Activated naive CD4-positive, alpha-beta T cell treated with anti-CD3 and anti-CD28 coated beads, Interleukin-2, amount 50 U/mL, for 16 hours (primary cell): ENCODE results near the gene SCN10A.

Experiments used
- DNase-seq: peaks from one replicate; pipeline ENCODE4 v3.0.0-alpha.2; 2020

SCN10A gene

GRCh38 chr3:38816026-38816425, at the start of gene SCN10A:
Gene SCN10A (minus strand): TSS chr3:38816217. CDS start chr3:38794010, 22,207 bp downstream.
- DNase-seq = no peak

- DNase-seq = no peak
These were observed 37.0 kb upstream of the SCN10A start for GRCh38 chr3:38853011-38853410.

GRCh38 chr3:38843898-38844297, 27.9 kb upstream of the SCN10A start:
- no peak for DNase-seq

- no peak for DNase-seq
These were observed 26.4 kb upstream of the SCN10A start for GRCh38 chr3:38842266-38842965.

- DNase-seq = no peak
These were observed 25.0 kb upstream of the SCN10A start for GRCh38 chr3:38840987-38841386.

- no peak for DNase-seq
These were observed 21.3 kb upstream of the SCN10A start for GRCh38 chr3:38837358-38837757.

- DNase-seq = no peak
These were observed 20.5 kb upstream of the SCN10A start for GRCh38 chr3:38836561-38836960.

- DNase-seq = no peak
These were observed 19.9 kb upstream of the SCN10A start for GRCh38 chr3:38835939-38836338.

GRCh38 chr3:38834717-38835116, 18.7 kb upstream of the SCN10A start:
- DNase-seq = no peak

- DNase-seq = no peak
These were observed 18.1 kb upstream of the SCN10A start for GRCh38 chr3:38834110-38834509.

GRCh38 chr3:38829404-38829803, 13.4 kb upstream of the SCN10A start:
- no peak for DNase-seq

GRCh38 chr3:38828681-38829080, 12.7 kb upstream of the SCN10A start:
- no peak for DNase-seq

GRCh38 chr3:38827791-38828190, 11.8 kb upstream of the SCN10A start:
- no peak for DNase-seq

GRCh38 chr3:38826001-38826400, 10.0 kb upstream of the SCN10A start:
- no peak for DNase-seq

- DNase-seq = no peak
These were observed 8.3 kb upstream of the SCN10A start for GRCh38 chr3:38824349-38824748.

GRCh38 chr3:38823722-38824121, 7.7 kb upstream of the SCN10A start:
- DNase-seq = no peak

- DNase-seq = no peak
These were observed 7.2 kb upstream of the SCN10A start for GRCh38 chr3:38823186-38823585.

GRCh38 chr3:38811822-38812221, 4.2 kb downstream of the SCN10A start:
- DNase-seq = no peak

GRCh38 chr3:38805765-38806386, 10.1 kb downstream of the SCN10A start:
- DNase-seq = no peak

- DNase-seq = no peak
These were observed 11.0 kb downstream of the SCN10A start for GRCh38 chr3:38805004-38805403.

GRCh38 chr3:38800511-38800910, 15.5 kb downstream of the SCN10A start:
- DNase-seq = no peak

- DNase-seq = no peak
These were observed 22.3 kb downstream of the SCN10A start for GRCh38 chr3:38793721-38794120.

GRCh38 chr3:38792983-38793382, 23.0 kb downstream of the SCN10A start:
- no peak for DNase-seq

- no peak for DNase-seq
These were observed 33.9 kb downstream of the SCN10A start for GRCh38 chr3:38782148-38782547.

GRCh38 chr3:38773528-38773927, 42.5 kb downstream of the SCN10A start:
- DNase-seq = no peak
